ENCODE data around the gene GBX1.

GBX1 gene

DNA sequence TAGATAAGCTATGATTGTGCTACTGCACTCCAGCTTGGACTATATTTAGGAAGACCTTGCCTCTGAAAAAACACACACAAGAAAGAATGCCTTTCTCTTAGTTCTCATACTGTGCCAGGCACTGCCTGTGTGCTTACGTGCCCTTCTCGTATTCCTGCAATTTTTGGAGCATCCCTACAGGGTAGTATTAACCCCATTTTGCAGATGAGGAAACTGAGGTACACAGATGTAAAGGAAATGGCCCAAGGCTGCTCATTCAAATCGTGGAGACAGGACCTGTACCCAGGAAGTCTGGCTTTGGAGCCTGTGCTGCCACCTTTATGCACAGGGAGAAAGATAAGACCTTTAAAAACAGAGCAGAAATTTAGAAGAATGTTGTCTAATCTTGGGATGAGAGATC lies 64.5 kb downstream of the GBX1 start:
- Histone ChIP-seq H3K79me2 (ENCODE audit: control insufficient read depth, low read length) (no peaks in the 10 kb centered on the region), H3K4me3 (ENCODE audit: low read length) (no peak overlapping the region), H3K36me3 (ENCODE audit: control insufficient read depth, low read length) (no peaks in the 10 kb centered on the region), H3K9me3 (ENCODE audit: control insufficient read depth, insufficient read depth, low read length) (no peaks in the 10 kb centered on the region), H3F3A (ENCODE audit: control insufficient read depth, insufficient read depth) (no peaks in the 10 kb centered on the region), H3K4me2 (ENCODE audit: low read length) (no peak overlapping the region), H3K4me1 (ENCODE audit: control insufficient read depth, low read length) (no peaks in the 10 kb centered on the region), H3K27me3 (ENCODE audit: control insufficient read depth, low read length) (peaks cover 22% of the 10 kb centered on the region), H3K9me2 (replicated peaks; ENCODE audit: control insufficient read depth, low read length) (no peaks in the 10 kb centered on the region), H3K27ac (ENCODE audit: low read depth, low read length) (no peak overlapping the region), H4K20me1 (ENCODE audit: control insufficient read depth, insufficient read depth, low read depth, low read length) (0 out of 2 replicates have a peak, but pooled peaks cover 6% of the 10 kb centered on the region)
- no peak for TF ChIP-seq EZH2phosphoT487 (IDR thresholded peaks at IDR 0.05; ENCODE audit: borderline replicate concordance, low read length)
- TF ChIP-seq, protein P1, sequence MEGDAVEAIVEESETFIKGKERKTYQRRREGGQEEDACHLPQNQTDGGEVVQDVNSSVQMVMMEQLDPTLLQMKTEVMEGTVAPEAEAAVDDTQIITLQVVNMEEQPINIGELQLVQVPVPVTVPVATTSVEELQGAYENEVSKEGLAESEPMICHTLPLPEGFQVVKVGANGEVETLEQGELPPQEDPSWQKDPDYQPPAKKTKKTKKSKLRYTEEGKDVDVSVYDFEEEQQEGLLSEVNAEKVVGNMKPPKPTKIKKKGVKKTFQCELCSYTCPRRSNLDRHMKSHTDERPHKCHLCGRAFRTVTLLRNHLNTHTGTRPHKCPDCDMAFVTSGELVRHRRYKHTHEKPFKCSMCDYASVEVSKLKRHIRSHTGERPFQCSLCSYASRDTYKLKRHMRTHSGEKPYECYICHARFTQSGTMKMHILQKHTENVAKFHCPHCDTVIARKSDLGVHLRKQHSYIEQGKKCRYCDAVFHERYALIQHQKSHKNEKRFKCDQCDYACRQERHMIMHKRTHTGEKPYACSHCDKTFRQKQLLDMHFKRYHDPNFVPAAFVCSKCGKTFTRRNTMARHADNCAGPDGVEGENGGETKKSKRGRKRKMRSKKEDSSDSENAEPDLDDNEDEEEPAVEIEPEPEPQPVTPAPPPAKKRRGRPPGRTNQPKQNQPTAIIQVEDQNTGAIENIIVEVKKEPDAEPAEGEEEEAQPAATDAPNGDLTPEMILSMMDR (IDR thresholded peaks at IDR 0.05; ENCODE audit: low read depth, low read length, poor library complexity, severe bottlenecking) = no peak

DNA sequence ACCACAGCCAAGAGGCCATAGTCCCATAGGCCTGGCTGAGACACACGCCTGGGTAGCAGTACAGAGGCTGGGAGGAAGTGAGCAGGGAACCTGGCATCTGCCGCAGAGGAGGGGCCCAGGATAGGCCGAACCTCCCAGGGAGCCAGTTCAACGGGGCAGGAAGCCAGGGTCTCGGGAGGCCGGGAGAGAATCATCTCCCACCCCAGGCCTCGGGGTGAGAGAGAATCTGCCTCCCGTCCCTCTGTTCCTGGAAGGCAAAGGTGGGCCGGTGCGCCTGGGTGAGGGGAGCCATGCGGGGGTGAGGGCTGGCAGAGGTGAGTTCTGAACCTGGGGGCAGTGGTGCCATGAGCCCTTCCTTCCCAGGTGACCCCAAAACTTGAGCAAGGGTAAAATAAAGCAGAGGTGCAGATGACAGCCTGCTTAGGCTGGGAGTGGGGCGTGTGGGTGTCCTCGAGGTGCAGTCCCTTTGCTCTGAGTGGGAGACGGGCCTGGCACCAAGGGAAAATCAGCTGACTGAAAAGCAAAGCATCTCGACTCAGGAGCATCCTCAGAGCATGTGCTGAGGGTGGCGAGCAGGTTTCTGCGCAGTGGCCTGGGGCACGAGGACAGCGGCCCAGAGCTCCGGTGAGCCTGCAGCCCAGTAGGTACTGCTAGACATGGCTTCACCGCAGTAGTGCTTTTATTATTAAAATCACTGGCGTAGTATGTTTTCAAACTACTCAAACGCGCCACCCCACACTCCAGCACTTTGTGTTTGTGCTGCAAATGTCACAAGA lies 65.7 kb downstream of the GBX1 start:
- no peak for TF ChIP-seq EZH2phosphoT487 (IDR thresholded peaks at IDR 0.05; ENCODE audit: borderline replicate concordance, low read length)
- TF ChIP-seq, protein P1 (IDR thresholded peaks at IDR 0.05; ENCODE audit: low read depth, low read length, poor library complexity, severe bottlenecking) = no peak
- Histone ChIP-seq H3K27ac (ENCODE audit: low read depth, low read length) (no peak overlapping the region), H3K4me2 (ENCODE audit: low read length) (no peak overlapping the region), H3K79me2 (ENCODE audit: control insufficient read depth, low read length) (no peaks in the 10 kb centered on the region), H3K4me1 (ENCODE audit: control insufficient read depth, low read length) (peaks cover 6% of the 10 kb centered on the region; the same call in 1 of the 2 replicates), H3K4me3 (ENCODE audit: low read length) (no peak overlapping the region), H3K36me3 (ENCODE audit: control insufficient read depth, low read length) (no peaks in the 10 kb centered on the region), H4K20me1 (ENCODE audit: control insufficient read depth, insufficient read depth, low read depth, low read length) (0 out of 2 replicates have a peak, but pooled peaks cover 6% of the 10 kb centered on the region), H3K27me3 (ENCODE audit: control insufficient read depth, low read length) (peaks cover 22% of the 10 kb centered on the region), H3F3A (ENCODE audit: control insufficient read depth, insufficient read depth) (no peaks in the 10 kb centered on the region), H3K9me3 (ENCODE audit: control insufficient read depth, insufficient read depth, low read length) (no peaks in the 10 kb centered on the region), H3K9me2 (replicated peaks; ENCODE audit: control insufficient read depth, low read length) (no peaks in the 10 kb centered on the region)

DNA sequence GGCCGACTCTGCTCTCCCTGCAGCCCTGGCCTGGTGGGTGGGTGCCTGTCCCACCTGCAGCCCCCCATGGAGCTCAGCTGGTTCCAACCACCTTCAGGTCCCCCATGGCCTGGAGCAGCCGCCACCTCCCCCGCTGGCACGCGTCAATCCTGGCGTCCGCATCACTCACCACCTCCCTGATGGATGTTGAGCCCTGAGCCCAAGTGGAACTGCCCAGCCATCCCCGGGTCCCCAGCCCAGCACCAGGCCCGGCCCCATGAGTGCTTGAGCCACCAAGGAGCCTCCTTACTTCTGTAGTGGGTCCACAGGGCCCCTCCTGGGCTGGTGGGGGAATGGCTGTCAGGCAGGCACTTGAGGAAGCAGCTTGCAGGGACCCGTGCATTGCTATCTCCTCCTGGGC lies 66.6 kb downstream of the GBX1 start:
- H3K4me1 ChIP-seq (ENCODE audit: control insufficient read depth, low read length) = peaks cover 6% of the 10 kb centered on the region; the same call in 1 of the 2 replicates
- no peaks in the 10 kb centered on the region for H3K9me2 ChIP-seq (replicated peaks; ENCODE audit: control insufficient read depth, low read length)
- H3K27me3 ChIP-seq (ENCODE audit: control insufficient read depth, low read length) = peaks cover 20% of the 10 kb centered on the region
- H3K27ac ChIP-seq (ENCODE audit: low read depth, low read length) = no peak overlapping the region
- TF ChIP-seq EZH2phosphoT487 (IDR thresholded peaks at IDR 0.05; ENCODE audit: borderline replicate concordance, low read length) = no peak
- TF ChIP-seq, protein P1 (IDR thresholded peaks at IDR 0.05; ENCODE audit: low read depth, low read length, poor library complexity, severe bottlenecking) = no peak
- H3K4me2 ChIP-seq (ENCODE audit: low read length) = no peak overlapping the region
- H3K79me2 ChIP-seq (ENCODE audit: control insufficient read depth, low read length) = no peaks in the 10 kb centered on the region
- no peaks in the 10 kb centered on the region for H3K36me3 ChIP-seq (ENCODE audit: control insufficient read depth, low read length)
- no peaks in the 10 kb centered on the region for H3F3A ChIP-seq (ENCODE audit: control insufficient read depth, insufficient read depth)
- no peaks in the 10 kb centered on the region for H3K9me3 ChIP-seq (ENCODE audit: control insufficient read depth, insufficient read depth, low read length)
- no peak overlapping the region for H3K4me3 ChIP-seq (ENCODE audit: low read length)
- H4K20me1 ChIP-seq (ENCODE audit: control insufficient read depth, insufficient read depth, low read depth, low read length) = 0 out of 2 replicates have a peak, but pooled peaks cover 6% of the 10 kb centered on the region

Data from DOHH2 (cell line).